Tibial nerve (tissue), 4 donors: ENCODE results near the gene UBXN6. TPM values are rescaled to one million over a fixed set of nuclear protein-coding genes. Genes with fewer than 3 reads are reported as not detected.

Experiments
- DNase-seq, 2 donors: peaks; one replicate each; pipeline ENCODE4 v3.0.0-alpha.2; 2019; ENCODE audit warnings: low spot score in 2 of 2
- H3K27ac ChIP-seq, 4 donors: fragments of 200-600 bp; sonication (generic) in 3 of 4; one replicate each; pipeline ENCODE4 v1.5.1; 2017 to 2019; ENCODE audit warnings: mild to moderate bottlenecking in 1 of 4
- H3K27me3 ChIP-seq, 2 donors: fragments of 200-600 bp; sonication (generic) in 1 of 2; one replicate each; pipeline versions ENCODE4 v1.5.1 to v1.6.0; 2017 to 2019
- H3K36me3 ChIP-seq, 3 donors: fragments of 200-600 bp; sonication (generic); one replicate each; pipeline ENCODE4 v1.5.1; 2018 to 2019
- H3K4me1 ChIP-seq, 4 donors: fragments of 200-600 bp; sonication (generic) in 3 of 4; one replicate each; pipeline ENCODE4 v1.5.1; 2017 to 2019
- H3K4me3 ChIP-seq, 4 donors: fragments of 200-600 bp; sonication (generic) in 3 of 4; one replicate each; pipeline ENCODE4 v1.5.1; 2017 to 2019; ENCODE audit warnings: mild to moderate bottlenecking in 1 of 4, moderate library complexity in 1 of 4
- H3K9me3 ChIP-seq, 4 donors: fragments of 200-600 bp; sonication (generic) in 3 of 4; one replicate each; pipeline ENCODE4 v1.5.1; 2017 to 2019
- CTCF ChIP-seq, 5 experiments: fragments of 200-600 bp in 3 of 5; fragments of 450-650 bp in 2 of 5; sonication (generic) in 3 of 5; IDR thresholded peaks; one replicate each; pipeline ENCODE4 v1.5.1; 2016 to 2019; ENCODE audit warnings: antibody characterized with exemption in 5 of 5, mild to moderate bottlenecking in 3 of 5, moderate library complexity in 2 of 5
- EP300 ChIP-seq, 2 donors: sonication (generic); formaldehyde crosslinking; IDR thresholded peaks; one replicate each; pipeline ENCODE4 v1.6.1; 2017; ENCODE audit warnings: antibody characterized with exemption in 2 of 2, mild to moderate bottlenecking in 1 of 2
- POLR2A ChIP-seq, 2 donors: fragments of 450-650 bp; IDR thresholded peaks; one replicate each; pipeline ENCODE4 v1.6.1; 2017; ENCODE audit warnings: antibody characterized with exemption in 2 of 2, mild to moderate bottlenecking in 2 of 2, moderate library complexity in 2 of 2
- WGBS, 2 donors: methylation state at CpG; one replicate each; pipeline ENCODE4 v1.1.5; 2018; 5-methylcytosine and 5-hydroxymethylcytosine counted together
- total RNA-seq, 4 donors: library from RNA; depleted of rRNA; stranded (reverse); fragments of >200 nt; gene quantifications; one replicate each; pipeline ENCODE4 v1.1.0, GENCODE V29; 2016

UBXN6 gene
- total RNA-seq, 4 donors from 2014 or later: 84.3 to 101 (median 92.2) TPM

- no peaks in the 10 kb centered on the region for H3K27me3 ChIP-seq
- H3K27ac ChIP-seq: peak overlapping the region in 1 of 4 donors; percentile 54
- DNase-seq: no peak
- H3K9me3 ChIP-seq: no peaks in the 10 kb centered on the region
- no peak overlapping the region for H3K4me3 ChIP-seq
- peaks cover 0 to 14% (median 0%) of the 10 kb centered on the region in 4 donors for H3K4me1 ChIP-seq
- H3K36me3 ChIP-seq: peaks cover 0 to 68% (median 0%) of the 10 kb centered on the region in 3 donors
- 70 to 80% methylated on average over 15 of the region's 15 CpGs for WGBS, 2 donors
- TF ChIP-seq POLR2A (IDR thresholded peaks at IDR 0.05): no peak
Measured at GRCh38 chr19:4504891-4505569, 47.4 kb upstream of the UBXN6 start.

- Histone ChIP-seq H3K36me3 (peaks cover 0 to 75% (median 0%) of the 10 kb centered on the region in 3 donors), H3K27ac (peak overlapping the region in 1 of 4 donors; percentile 54), H3K9me3 (no peaks in the 10 kb centered on the region)
Measured at GRCh38 chr19:4504297-4504701, 46.7 kb upstream of the UBXN6 start.

GRCh38 chr19:4503825-4504170, 46.2 kb upstream of the UBXN6 start:
- H3K36me3 ChIP-seq: peaks cover 0 to 80% (median 0%) of the 10 kb centered on the region in 3 donors
- TF ChIP-seq EP300 (IDR thresholded peaks at IDR 0.05) (no peak), POLR2A (IDR thresholded peaks at IDR 0.05) (no peak), CTCF (IDR thresholded peaks at IDR 0.05) (no peak)
- H3K27ac ChIP-seq: peak overlapping the region in 1 of 4 donors; percentile 54

More at GRCh38 chr19:4504297-4504701, 46.7 kb upstream of the UBXN6 start:
- Histone ChIP-seq H3K4me3 (no peak overlapping the region), H3K27me3 (no peaks in the 10 kb centered on the region), H3K4me1 (peaks cover 0 to 14% (median 0%) of the 10 kb centered on the region in 4 donors)
- no peak for DNase-seq
- TF ChIP-seq CTCF (IDR thresholded peaks at IDR 0.05) (no peak), EP300 (IDR thresholded peaks at IDR 0.05) (no peak), POLR2A (IDR thresholded peaks at IDR 0.05) (no peak)
- 57 to 73% methylated on average over 20 to 23 of the region's 23 CpGs for WGBS, 2 donors

GRCh38 chr19:4503132-4503824, 45.7 kb upstream of the UBXN6 start:
- H3K36me3 ChIP-seq: peaks cover under 1 to 85% (median 1%) of the 10 kb centered on the region in 3 donors
- peaks cover 0 to 14% (median 0%) of the 10 kb centered on the region in 4 donors for H3K4me1 ChIP-seq
- DNase-seq: no peak
- TF ChIP-seq EP300 (IDR thresholded peaks at IDR 0.05) (no peak), POLR2A (IDR thresholded peaks at IDR 0.05) (no peak), CTCF (IDR thresholded peaks at IDR 0.05) (no peak)
- H3K4me3 ChIP-seq: no peak overlapping the region
- WGBS, 2 donors: 82 to 83% methylated on average over 13 to 15 of the region's 25 CpGs
- H3K27ac ChIP-seq: peak overlapping the region in 1 of 4 donors; percentile 54
- no peaks in the 10 kb centered on the region for H3K27me3 ChIP-seq
- no peaks in the 10 kb centered on the region for H3K9me3 ChIP-seq

More at GRCh38 chr19:4503825-4504170, 46.2 kb upstream of the UBXN6 start:
- H3K4me1 ChIP-seq: peaks cover 0 to 14% (median 0%) of the 10 kb centered on the region in 4 donors
- 80 to 87% methylated on average over 10 of the region's 10 CpGs for WGBS, 2 donors
- no peak overlapping the region for H3K4me3 ChIP-seq
- H3K9me3 ChIP-seq: no peaks in the 10 kb centered on the region
- DNase-seq: no peak
- H3K27me3 ChIP-seq: no peaks in the 10 kb centered on the region

GRCh38 chr19:4502282-4503131, 44.9 kb upstream of the UBXN6 start:
- H3K27ac ChIP-seq: peak overlapping the region in 1 of 4 donors; percentile 54
- TF ChIP-seq EP300 (IDR thresholded peaks at IDR 0.05): no peak
- no peak for TF ChIP-seq CTCF (IDR thresholded peaks at IDR 0.05)
- no peak for TF ChIP-seq POLR2A (IDR thresholded peaks at IDR 0.05)
- H3K27me3 ChIP-seq: no peaks in the 10 kb centered on the region
- no peak for DNase-seq
- H3K4me1 ChIP-seq: peaks cover 0 to 14% (median 0%) of the 10 kb centered on the region in 4 donors
- H3K36me3 ChIP-seq: peaks cover 2 to 93% (median 5%) of the 10 kb centered on the region in 3 donors
- no peak overlapping the region for H3K4me3 ChIP-seq
- WGBS, 2 donors: 78 to 89% methylated on average over 29 to 30 of the region's 37 CpGs
- no peaks in the 10 kb centered on the region for H3K9me3 ChIP-seq
